ENCODE measurements around the gene RPA4.

- TF ChIP-seq CTCF (IDR thresholded peaks at IDR 0.05) (no peak), POLR2A (IDR thresholded peaks at IDR 0.05) (no peak)
Observed at GRCh38 chrX:96838537-96838936, 45.2 kb upstream of the RPA4 start.
